HG03095 (cell line): ENCODE data around the gene ATP5PF.
"Not testable (repeated sequence)": the region's sequence is repeated elsewhere in the genome, so short reads cannot be mapped to it uniquely, and the experiment has no call there.

Experiments used
- ATAC-seq: cut with Tn5 transposase; IDR thresholded peaks from one replicate; pipeline ENCODE4 v1.9.1; 2021; ENCODE audit warnings: moderate library complexity; ENCODE audit not compliant: unreplicated experiment

ATP5PF gene

DNA sequence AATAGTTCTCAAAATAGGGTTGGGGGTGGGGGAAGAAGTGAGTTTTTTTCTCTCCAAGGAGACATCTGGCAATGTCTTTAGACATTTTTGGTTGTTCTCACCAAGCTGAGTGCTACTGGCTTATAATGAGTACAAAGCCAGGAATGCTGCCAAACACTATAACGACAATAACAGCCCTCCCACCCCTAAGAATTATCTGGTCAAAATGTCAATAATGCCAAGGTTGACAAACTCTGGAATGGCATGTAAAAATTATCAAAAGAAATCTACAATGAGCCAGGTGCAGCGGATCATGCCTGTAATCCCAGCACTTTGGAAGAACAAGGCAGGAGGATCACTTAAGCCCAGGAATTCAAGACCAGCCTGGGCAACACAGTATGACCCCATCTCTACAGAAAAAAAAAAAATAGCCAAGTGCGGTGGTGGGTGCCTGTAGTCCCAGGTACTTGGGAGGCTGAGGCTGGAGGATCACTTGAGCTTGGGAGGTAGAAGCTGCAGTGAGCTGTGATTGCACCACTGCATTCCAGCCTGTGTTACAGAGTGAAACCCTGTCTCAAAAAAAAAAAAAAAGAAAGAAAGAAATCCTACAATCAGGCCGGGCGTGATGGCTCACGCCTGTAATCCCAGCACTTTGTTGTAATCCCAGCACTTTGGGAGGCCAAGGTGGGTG is 2.5 kb downstream of the ATP5PF start:
- ATAC-seq, result no peak

DNA sequence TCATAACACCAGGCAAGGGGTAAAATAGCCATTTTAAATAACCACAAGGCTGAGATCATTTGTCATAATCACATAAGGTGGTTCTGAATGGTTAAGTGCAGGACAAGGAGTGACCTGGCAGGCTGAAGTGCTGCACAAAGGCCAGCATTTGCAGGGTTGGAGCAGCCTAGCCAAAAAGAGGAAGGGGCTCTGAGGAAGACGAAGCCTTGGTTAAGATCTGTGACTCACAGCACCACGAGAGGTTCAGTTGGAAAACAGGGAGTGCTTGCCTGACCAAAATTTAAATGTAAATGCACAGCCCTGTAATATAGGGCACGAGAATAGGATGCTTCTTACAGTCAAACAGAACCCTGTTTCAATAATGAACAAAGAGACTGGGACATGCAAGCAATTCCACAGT is 12.1 kb downstream of the ATP5PF start:
- ATAC-seq, result no peak

DNA sequence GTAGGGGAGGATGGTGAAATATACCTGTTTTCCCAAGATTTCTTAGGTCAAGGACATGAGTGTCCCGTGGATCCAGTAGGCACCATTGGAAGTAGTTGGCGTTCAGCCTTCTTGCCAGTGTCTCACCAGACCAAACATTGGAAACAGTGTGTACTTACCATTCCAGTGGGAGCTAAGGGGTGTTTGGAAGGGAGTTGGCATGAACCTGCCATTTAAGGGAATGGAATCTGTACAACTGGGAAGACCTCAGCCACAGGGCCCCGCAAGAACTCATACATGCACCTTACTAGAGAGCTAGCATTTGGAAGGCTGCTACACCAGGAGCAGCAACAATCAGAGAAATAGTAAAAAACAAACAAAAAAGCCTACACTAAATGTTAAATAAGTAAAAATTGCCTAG is 12.7 kb downstream of the ATP5PF start:
- ATAC-seq, result no peak

DNA sequence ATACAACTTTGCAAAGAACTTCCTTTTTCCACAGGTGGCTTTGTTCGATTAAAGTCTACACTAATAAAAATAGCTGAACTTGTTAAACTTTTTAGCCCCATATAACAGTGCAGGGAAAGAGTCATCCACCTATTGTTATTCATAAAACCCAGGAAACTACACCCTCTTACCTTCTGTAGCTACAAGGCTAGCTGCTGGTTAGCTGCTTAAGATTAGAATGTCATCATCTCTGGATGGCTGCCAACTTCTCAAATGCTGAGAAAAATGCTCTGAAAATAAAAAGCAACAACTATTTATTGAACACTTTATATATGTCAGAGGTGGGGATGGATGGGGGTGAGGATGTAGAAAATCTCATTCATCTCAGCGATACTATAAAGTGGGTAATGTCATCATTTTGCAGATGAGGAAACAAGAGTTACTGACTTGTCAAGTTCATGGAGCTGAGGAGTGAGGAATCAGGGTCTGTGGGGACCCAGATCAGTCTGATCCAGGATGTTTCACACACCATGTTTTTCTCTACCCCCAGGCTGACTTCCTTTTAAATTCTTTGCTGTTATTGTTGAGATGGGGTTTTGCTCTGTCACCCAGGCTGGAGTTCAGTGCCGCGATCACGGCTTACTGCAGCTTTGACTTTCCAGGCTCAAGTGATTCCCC is 17.1 kb downstream of the ATP5PF start:
- ATAC-seq, result no peak

DNA sequence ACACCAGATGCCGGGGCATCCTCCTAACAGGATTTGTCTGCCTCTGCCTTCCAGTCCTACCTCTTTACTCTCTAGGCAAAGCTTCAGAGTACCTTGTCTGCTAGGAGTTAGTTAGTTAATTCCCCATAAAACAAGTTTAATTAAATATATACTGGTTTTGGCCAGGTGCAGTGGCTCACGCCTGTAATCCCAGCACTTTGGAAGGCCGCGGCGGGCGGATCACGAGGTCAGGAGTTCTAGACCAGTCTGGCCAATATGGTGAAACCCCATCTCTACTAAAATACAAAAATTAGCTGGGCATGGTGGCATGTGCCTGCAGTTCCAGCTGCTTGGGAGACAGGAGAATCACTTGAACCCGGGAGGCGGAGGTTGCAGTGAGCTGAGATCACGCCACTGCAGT is 20.6 kb downstream of the ATP5PF start:
- not testable (repeated sequence) for ATAC-seq

DNA sequence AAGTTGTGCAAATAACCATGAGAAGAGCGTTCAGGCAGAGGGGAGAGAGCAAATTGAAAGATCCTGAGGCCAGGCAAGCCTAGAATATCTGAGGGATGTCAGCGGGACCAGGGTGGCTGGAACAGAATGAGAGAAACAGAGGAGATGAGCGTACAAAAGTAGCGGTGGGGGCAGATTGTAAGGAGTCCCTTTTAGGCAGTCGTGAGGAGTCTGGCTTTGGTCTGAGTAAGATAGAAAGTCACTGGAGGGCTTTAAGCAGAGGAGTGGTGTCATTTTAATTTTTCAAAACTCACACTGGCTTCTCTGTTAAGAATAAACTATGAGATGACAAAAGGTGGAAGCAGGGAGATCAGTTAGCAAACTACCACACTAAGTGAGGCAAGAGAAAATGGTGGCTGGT is 24.2 kb downstream of the ATP5PF start:
- no peak for ATAC-seq

DNA sequence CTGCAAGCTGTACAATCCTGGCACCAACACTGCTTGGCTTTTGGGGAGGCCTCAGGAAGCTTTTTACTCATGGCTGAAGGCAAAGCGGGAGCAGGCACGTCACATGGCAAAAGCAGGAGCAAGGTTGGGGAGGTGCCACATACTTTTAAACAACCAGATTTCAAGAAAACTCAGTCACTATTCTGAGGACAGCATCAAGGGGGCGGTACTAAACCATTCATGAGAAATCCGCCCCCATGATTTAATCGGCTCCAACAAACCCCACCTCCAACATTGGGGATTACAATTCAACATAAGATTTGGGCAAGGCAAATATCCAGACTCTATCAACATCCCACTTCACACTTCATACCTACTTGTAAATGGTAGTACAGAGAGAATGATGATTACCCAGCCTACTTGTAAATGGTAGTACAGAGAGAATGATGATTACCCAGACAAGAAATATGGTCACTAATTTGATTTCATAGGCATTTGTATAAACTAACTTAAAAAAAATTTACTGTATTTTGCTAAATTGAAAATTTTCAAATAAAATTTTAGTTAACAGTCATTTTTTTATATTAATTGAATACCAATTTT is 24.9 kb downstream of the ATP5PF start:
- no peak for ATAC-seq

DNA sequence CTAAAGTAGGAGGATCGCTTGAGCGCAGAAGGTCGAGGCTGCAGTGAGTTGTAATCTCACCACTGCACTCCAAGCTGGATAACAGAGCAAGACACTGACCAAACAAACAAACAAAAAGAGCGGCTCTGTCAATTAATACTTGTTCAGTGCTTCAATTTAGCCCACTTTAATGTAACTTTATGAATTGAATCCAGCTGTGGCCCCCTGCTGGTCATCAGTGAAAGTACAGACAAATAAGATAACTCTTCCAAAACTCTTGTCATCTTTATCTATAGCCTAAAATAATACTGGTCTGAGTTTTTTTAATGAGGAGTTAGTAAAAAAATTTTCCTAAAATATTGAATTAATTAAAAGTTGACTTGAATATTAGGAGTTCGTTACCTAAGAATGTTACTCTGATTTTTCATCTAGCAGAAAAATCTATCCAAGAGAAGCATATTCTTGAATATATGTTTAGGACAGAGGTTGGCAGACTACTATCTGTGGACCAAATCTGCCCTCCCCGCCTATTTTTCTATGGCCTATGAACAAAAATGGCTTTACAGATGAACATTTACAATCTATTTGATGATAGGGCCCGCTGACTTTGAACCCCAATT is 26.1 kb downstream of the ATP5PF start:
- ATAC-seq, result no peak

DNA sequence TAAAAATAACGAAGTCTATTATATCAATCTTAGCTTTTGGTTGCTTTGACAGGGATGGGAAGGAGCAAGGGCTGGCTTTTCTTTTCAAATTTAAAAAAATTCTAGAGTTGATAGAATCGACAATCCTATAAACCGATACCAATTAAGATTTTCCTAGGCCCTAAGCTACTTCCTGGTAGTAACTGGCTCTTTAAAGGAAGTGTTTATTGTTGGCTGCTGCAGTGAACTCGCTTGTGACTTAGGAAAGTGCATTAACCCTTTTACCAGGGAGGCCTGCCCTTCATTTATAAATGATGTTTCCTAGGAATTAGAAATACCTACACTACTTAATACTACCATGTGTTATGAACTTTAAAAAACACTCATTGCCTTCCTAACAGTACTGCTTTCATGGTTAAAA is 33.2 kb downstream of the ATP5PF start:
- no peak for ATAC-seq

DNA sequence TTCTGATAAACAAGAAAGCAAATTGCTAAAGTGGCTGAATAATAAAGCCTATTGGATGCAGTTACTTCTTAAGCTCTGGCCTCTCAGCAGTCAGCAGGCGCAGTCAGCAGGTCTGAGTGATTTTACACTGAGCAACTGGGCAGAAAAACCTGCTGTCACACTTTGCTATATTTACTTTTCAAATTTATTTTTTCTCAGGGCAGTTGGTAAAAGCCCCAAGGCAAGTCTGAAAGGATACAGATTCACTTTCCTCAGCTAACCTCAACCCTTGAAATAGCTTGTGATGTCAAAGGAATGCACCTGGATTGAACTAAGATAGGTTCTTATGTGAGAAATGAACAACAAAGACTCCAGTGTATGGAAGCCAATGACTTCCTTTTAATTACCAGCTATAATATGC is 34.0 kb downstream of the ATP5PF start:
- ATAC-seq, result no peak

DNA sequence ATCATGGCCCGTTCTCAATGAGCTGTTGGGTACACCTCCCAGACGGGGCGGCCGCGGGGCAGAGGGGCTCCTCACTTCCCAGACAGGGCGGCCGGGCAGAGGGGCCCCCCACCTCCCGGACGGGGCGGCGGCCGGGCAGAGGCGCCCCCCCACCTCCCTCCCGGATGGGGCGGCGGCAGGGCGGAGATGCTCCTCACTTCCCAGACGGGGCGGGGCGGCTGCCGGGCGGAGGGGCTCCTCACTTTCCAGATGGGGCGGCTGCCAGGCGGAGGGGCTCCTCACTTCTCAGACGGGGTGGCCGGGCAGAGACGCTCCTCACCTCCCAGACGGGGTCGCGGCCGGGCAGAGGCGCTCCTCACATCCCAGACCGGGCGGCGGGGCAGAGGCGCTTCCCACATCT is 39.2 kb downstream of the ATP5PF start:
- not testable (repeated sequence) for ATAC-seq

DNA sequence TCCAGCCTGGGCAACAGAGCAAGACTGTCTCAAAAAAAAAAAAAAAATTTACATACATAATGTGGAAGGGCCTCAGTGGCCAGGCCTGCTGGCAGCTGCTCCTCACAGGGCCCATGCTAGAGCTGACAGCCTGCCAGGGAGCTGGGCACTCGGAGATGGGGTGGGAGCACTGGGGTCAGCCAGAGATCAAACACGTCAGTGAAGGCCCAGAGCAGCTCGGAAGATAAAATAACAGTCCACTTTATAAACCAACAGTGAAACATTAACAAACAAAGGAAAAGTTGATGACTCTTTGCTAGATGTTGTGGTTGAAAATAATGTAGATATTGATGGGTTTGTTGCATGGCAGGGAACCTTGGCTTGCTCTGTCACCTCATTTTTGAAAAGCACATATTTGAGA is 42.7 kb downstream of the ATP5PF start:
- no peak for ATAC-seq

DNA sequence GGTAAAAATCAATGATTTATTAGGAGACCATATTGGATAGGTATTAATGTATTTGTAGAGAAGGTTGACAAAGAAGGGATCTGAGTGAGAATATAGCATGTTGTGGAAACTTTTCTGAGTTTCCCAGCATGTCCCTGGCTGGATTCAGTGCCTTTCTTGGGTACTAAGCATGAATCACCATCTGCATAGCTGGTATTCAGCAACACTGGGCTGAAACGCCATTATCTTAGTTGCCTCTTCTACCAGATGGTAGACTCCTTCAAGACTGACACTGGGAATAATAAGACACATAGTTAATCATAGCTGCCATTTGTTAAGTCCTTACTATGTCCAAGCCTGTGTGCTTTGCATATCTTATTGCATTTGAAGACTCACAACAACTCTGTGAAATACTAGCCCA is 45.5 kb downstream of the ATP5PF start:
- ATAC-seq, result no peak

DNA sequence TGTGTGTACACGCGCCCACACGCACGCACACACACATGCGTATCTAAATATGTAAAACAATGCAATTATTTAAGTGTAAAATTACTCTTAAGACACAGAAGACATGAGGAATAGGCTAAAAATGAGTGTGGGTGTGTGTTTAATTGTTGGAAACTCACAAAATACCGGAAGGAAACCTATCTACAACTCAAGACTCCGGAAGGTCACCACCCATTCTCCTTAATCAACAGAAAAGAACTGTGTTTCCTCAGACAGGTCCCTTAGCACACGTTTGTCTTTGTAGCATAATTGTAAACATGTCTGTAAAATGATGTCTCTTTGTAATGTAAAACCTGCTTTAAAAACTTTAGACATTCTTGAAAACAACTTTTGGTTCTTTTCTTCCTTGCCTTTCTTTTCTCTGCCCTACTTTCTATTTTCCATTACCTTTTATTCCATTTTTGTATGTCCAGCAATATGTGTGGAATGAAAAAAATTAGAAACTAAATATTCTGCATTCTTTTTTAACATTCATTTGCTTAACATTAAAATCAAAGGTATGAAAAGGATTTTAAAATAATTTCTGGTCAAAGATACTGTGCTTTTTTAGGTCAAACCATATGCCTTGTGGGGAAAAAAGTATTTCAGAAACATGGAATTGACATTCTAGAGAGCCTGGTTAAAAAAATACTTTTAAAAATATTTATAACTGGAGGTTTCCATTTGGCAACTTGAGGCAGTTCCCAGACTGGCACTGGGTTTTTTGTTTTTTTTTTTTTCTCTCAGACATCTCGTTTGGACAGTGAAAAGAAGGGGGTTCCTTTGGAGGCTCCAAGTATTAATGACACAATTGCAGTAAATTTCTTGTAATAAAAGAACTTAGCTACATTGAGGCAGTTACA is 46.2 kb downstream of the ATP5PF start:
- ATAC-seq, result no peak

DNA sequence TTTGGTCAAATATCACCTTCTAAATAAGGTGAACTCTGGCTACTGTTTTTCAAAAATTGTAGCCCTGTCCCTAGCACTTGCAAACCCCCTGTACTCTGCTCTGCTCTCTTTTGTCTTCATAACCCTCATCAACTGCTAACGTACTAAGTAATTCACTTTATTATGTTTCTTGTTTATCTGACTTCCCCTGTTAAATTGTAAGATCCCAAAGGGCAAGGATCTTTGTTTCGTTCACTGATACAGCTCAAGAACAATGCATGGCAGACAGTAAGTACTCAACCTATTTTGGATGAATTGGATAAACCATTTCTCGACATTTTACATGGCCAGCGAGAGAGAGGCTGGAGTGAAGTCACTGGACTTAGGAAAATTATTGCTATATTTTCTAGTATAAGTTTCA is 46.9 kb downstream of the ATP5PF start:
- no peak for ATAC-seq

DNA sequence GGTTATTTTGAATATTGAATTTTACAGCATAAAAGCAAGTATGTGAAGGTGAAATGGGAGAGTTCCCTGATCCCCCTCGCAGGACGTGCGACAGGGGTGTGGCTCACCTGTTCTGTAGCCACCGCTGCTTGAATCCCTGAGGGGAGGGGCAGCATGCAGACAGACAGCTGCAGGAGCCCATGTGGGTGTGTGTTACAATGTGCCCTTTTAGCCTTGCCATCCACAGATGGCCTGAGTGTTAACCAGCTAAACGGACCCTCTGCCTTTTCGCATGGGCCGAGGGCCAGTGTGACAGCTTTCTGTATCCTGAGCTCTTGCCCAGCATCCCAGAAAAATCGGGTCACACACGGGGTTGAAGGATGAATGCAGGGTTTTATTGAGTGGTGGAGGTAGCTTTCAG is 52.3 kb downstream of the ATP5PF start:
- ATAC-seq, result no peak

DNA sequence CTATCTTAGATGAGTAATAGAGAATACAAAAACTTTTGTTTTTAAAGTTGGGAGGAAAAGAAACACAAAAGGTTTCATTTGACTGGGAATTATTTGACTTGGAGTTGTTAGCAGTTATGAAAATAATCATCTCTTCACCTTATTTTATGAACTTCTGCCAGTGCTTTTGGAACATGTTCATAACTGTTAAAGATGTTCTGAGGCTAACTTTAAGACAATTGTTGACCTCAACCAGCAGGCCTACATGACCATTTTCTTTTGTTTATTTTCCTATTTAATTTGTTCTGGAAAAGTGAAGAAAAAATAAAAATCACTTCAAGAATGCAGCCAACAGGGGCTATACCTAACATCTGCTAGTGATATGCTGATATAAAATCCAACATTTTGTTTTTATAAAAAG is 58.3 kb downstream of the ATP5PF start:
- no peak for ATAC-seq
